Measurements from ENCODE around the gene FAM131B.

The FAM131B gene

DNA sequence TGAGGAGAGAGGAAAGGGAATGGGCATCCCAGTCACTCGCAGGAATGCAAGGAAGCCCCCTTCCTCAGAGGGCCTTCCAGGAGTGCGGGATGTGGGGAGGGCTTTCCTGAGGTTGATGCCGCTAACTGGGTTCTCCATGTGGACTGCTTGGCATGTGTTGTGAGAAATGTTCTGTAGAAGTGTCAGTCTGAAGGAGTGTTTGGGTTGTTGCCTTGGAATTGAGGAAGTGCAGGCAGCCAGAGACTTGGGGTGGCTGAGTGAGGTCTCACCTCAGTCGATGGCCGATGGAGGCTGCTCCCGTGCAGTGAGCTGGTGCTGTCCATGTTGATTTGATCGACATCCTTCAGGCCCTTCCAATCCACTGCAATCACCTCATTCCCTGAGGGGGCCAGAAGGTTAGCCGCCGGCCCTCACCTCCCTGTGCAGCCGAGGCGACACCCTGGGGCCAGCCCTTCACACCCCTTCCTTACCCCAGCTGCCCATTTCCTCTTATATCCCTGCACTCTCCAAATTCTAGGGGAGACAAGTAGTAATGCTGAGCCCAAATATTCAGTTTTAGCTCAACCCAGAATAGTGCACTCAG lies 2.7 kb downstream of the FAM131B start:
- DNase-seq (ENCODE audit: low spot score): no peak

DNA sequence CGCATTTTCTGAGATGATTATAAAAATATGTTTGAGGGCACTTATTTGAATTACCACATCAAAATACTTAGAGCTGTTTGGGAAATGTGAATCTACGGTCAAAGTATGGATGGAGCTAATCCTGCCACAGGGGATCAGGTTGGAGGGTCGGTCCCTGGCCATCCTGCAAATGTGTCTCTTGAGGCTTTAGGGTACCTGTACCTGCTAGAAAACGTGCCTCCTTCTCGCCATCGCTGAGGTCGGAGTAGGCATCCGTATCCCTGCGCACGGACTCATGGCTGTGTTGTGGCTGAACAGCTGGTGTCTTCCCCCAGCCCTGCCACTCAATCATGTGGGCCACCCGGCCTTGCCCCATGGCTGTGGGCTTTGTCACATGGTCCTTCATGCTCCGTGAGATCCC lies 3.9 kb downstream of the FAM131B start:
- no peak for DNase-seq (ENCODE audit: low spot score)

DNA sequence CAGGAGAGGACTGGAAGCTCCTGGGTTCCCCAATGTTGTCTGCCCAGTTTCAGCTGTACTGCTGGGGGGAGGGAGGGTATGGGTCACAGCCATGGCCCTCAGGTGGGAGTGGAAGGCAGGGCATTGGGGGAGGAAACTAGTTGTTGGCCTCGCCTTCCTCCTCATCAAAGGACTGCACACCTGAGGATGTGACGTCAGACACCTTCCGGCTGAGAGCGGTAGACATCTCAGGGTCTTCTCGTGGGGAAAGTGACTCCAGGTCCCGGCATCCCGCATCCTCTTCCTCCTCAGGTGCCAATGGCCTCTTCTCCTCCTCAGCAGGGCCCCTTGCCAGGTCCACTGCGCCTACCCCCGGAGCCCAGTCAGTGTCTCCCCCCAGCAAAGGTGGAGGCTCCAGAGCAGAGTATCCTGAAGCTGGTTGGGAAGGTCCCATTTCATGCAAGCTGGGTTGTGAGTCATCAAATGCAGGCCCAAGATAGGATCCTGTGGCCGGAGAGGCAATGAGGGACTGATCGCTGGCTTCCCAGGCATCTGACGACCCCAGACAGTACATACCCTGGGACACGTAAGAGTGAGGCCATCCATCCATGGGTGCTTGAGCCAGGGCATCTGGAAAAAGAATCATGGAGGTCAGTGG lies 6.0 kb downstream of the FAM131B start:
- no peak for DNase-seq (ENCODE audit: low spot score)

DNA sequence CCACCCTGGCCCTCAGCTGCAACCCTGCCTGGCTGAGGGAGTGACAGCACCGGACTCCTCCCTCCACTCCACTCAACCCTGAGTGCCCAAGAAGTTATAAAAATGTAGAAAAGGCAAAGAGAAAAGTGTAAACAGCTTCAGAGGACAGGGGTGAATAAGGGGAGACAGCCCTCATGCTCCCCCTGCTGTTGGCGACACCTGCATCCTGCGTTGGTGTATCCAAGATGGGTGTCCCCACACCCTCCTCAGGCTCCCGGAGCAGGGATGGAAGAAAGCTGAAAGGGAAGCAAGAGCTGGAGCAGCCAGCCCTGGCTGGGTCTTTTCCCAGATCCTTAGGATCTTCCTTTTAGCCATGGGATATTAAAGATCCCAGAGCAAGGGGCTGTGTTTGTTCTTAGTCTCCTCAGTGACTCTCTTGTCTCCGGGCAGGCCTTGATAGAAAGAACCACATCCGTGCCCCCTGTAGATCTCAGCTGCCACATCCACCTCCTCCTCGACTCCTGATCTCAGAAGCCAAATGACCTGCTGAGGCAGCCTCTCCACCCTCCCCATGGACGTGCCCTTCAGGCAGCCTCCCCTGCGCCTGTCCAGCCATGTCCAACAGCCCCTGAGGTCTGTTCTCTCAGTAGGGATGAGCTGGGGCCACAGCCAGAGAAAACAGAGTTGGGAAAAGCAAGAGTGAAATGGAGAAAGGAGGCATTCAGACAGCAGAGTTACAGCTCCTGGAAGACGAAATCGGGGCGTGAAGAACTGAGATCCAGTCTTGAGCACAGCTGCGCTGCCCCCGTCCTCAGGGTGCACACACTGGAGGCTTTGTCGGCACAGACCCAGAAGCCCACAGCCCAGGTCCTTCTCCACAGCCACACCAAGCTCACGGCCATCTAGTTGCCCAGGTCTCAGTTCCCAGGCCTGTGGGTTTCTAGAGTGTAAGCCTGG lies 6.8 kb downstream of the FAM131B start:
- no peak for DNase-seq (ENCODE audit: low spot score)

DNA sequence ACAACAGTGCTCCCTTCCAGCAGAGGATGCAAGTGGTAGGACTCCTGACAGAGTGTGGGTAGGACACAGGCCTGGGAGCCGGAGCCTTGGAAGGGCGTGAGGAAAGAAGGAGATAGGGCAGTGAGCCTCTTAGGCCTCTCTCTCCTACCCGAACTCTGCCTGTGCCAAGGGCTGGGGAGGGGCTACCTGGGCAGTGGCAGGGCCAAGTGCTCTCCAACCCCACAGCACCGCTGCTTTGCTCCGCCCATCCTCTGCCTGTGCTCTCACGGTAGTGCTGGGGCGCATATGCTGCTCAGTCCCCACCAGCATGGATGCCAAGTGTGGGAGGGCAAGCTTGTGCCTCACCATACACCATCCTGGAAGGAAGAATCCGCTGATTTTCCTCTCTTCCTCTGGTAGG lies 7.5 kb downstream of the FAM131B start:
- no peak for DNase-seq (ENCODE audit: low spot score)

DNA sequence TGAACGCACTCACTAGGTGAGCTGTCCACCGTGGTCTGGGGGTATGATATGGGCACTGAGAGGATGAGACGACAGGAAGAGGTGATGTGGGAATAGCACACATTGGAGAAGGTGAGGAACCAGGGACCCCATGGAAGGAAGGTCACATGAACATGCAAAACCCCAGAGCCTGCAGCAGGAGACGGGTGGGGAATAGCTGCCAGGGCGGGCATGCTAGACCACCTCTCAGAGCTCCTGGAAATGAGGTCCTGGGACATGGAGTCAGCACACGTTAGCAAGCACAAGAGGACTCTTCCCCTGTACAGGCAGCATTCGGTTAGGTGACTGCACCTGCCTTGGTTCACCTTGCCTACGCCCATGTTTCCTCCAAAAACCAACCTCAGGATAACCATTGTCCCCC lies 8.1 kb downstream of the FAM131B start:
- DNase-seq (ENCODE audit: low spot score): no peak

DNA sequence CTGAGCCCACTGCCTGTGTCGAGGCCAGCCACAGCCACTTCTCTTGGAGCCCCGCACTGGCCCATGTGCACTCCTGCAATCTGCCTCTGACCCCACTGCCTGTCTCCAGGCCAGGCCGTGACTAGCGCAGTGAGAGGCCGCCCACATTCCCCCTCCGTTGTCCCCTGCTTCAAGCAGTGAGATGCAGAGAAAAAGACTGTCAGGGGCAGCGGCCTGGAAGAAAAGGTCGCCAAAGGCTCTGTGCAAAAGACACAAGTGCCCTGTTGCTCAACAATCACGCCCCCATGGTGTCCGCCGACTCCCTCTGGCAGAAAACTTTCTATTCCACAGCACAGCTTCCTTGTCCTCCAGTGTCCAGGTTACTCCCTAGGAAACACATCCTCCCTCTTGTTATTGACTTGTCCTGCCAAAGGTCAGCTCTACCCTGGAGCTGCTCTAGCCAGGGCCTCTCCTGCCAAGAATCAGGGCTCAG lies 9.9 kb downstream of the FAM131B start:
- DNase-seq (ENCODE audit: low spot score): no peak

DNA sequence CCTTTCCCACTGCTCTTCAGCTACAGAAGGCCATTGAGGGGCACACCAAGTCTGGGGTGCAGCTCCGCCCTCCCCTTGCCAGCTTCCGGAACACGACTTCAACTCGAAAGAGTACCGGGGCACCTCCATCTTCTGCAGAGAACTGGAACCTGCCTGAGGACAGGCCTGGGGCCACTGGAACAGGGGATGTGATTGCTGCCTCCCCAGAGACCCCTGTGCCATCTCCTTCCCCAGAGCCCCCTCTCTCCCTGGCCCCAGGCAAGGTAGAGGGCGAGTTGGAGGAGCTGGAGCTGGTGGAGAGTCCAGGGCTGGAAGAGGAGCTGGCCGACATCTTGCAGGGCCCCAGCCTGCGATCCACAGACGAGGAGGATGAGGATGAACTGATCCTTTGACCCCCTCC lies 10.9 kb downstream of the FAM131B start:
- no peak for DNase-seq (ENCODE audit: low spot score)

DNA sequence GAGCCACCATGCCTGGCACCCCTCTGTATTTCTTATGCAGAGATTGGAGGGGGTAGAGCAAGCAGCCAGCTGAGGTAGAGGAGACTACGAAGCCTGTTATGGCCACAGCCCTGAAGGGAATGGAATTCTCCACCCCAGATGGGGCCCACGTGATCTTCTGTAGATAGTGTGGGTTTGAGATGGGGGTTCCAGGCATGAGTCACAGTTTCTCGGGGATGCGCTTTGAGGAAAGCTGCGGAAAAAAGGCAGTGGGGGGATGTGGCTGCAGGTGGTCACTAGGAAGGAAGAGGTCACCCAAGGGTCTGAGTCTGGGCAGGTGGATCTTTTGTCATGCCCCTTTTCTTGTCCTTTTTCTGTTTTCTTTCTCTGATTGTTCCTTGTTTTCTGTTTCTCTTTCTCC lies 11.5 kb downstream of the FAM131B start:
- DNase-seq (ENCODE audit: low spot score): no peak

DNA sequence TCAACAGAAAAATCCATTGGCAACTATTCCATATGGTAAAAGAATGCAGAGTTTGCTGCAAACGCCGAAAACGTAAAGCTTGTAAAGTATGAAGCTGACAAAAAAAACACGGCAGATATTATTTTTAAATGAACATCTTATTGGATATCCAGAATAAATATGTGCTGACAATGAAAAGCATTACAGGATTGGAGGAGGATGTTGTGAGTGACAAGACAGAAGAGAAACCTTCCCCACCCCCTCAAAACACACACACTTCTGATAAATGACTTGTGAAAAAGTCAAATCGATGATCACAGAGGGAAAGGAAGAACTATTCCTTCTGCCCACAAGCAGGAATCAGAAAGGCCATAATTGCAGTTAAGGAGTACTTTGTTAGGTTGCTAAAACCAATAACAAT lies 14.6 kb downstream of the FAM131B start:
- DNase-seq (ENCODE audit: low spot score): no peak

DNA sequence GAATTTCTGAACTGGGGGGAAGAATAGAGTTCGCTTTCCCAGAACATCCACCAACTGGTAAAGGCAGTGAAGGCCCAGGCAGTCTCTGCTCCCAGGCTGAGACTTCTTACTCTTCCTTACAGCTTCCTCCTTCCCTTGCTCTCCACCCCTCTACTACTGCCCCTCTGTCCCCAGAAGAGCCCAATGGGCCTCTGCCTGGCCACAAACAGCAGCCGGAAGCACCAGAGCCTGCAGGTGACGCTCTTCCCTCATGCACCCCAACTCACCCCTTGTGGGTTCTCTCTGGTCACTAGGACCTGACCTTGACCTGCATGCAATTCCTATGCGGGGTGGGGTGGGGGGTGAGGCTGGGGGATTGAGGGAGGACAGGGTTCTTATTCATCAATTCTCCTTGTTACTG lies 16.5 kb downstream of the FAM131B start:
- DNase-seq (ENCODE audit: low spot score): no peak

DNA sequence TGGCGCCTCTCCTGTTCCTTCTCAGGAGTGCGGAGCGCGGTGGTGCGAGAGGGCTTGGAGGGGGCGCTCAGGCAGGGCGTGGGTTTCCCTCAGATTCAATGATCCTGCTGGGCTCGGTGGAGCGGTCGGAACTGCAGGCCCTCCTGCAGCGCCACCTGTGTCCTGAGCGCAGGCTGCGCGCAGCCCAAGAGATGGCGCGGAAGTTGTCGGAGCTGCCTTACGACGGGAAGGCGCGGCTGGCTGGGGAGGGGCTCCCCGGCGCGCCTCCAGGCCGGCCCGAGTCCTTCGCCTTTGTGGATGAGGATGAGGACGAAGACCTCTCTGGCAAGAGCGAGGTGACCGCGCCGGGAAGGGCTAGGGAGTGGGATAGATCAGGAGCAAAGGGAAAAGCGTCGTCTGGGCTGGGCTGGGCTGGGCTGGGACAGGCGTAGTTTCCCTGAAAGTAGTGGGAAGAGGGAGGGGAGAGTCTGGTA lies 17.0 kb downstream of the FAM131B start:
- DNase-seq (ENCODE audit: low spot score): peak; percentile 59

DNA sequence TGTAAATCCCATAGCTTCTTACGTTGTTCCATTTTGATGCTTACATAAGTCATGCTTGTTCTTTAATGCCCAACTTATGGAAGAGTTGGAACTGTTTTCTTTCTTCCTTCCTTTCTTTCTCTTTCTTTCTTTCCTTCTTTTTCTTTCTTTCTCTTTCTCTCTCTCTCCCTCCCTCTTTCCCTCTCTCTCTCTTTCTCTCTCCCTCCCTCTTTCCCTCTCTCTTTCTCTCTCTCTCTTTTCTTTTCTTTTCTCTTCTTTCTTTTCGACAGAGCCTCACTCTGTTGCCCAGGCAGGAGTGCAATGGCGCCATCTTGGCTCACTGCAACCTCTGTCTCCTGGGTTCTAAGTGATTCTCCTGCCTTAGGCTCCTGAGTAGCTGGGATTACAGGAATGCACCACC lies 18.9 kb downstream of the FAM131B start:
- DNase-seq (ENCODE audit: low spot score): no peak

DNA sequence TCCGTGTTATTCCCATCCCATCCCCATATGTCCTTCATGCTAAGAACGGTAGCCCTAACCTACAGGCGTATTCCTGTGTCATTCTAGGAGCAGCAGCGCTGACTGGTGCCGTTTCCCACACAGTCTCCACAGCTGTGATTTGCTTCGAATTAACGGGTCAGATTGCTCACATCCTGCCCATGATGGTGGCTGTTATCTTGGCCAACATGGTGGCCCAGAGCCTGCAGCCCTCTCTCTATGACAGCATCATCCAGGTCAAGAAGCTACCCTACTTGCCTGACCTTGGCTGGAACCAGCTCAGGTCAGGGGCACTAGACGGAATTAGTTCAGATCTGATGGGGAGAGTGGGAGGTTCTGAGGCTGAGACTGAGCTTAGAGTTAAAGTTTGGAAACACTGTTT lies 20.7 kb downstream of the FAM131B start:
- DNase-seq (ENCODE audit: low spot score): no peak

DNA sequence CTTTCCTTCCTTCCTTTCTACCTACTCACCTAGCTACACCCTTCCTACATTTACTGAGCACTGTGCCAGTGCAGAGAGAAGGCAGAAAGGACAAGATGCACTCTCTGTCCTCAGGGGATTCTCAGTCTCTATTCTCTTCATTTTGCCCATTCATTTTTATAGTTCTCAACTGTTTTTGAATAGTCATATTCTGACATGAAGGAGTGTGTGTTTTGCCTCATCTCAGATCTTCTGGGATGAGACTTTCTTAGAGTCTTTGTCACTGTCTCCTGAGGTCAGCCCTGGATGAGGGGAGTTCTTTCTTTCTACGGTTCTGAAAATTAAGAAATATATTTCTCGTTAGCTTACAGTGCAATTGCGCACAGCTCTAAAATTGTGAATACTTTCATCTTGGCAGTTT lies 25.3 kb downstream of the FAM131B start:
- no peak for DNase-seq (ENCODE audit: low spot score)

DNA sequence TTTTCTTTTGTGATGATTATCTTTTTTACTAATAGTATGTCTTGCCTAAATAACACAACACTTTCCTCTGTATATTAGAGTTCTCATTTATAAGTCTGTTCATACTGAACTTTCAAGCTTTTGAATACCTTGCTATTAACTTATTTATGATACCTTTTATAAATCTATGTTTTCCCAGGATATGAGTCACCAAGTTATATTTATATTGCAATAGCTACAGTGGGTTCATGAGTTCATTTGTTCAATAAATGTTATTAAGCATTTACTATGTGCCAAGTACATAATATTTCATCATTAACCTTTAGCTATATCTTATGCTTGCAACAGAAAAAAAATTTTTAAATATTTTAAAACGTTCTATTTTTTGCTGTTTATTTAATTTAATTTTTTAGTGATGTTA lies 28.3 kb downstream of the FAM131B start:
- DNase-seq (ENCODE audit: low spot score): no peak

DNA sequence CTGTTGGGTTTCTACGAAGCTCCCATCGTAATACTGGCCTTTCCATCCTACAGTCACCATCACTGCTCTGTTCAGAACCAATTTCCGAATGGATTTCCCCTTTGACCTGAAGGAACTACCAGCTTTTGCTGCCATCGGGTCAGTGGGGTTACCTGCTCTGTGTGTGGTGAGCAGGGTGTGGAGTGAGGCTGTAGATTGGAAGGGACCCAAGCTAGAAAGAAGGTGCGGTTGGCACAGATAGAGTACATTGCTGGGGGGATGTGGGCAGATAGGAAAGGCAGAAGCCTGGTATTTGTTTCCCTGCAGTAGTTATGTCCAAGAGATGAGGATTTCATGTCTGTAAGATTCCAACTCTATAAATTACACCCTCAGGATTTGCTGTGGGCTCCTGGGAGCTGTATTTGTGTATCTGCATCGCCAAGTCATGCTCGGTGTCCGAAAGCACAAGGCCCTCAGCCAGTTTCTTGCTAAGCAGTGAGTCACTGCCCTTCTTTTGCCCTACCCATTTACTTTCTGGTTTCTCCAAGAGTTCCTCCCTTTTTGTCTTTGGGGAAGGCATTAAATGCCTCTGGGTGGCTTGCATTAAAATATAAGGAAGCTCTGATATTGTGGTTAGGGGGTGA lies 31.2 kb downstream of the FAM131B start:
- no peak for DNase-seq (ENCODE audit: low spot score)

DNA sequence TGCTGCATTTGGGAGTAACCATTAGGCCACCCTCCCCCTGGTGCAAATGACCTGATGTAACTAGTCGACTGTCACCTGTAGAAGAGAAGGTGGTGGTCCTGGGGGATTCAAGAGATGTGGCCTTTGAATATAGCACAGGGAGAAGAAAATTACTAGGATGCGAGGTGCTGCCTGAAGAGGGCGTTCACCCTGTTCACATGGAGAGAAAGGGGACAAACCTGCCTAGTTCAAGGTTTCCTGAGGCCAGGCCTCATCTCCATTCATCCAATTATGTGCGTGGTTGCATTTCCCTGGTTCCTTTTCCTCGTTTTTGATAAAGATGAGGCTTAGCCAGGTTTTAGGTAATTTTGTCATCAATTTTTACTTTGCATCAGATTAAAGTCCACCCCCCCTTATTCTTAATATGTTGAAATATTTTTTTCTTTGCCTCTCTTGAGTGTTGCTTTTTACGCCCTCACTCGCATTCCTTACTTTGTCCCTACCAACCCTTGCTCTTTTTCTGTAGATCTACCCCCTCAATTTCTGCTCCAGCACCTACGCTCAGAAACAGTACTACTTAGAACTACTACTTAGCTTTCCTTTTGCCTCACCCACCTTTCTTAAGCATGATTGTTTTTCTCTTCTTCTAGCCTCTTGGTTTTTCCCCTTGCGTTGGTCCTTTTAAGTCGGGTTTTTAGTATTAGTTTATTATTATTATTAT lies 32.9 kb downstream of the FAM131B start:
- DNase-seq (ENCODE audit: low spot score): no peak

DNA sequence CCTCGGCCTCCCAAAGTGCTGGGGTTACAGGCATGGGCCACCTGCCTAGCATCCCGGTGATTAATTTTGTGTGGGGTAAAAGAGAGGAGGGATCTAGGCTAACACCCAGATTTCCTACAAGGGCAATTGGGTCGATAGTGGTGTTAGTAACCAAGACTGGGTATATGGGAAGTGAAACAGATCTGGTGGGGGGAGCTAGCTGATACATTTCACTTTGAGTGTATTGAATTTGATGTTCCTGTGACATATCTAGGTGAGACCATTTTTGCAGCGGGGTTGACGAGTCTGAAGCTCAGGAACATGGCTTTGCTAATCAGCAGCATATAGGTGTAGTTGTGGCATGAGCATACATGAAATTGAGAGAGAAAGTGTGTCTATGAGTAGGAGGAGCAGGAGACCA lies 34.6 kb downstream of the FAM131B start:
- no peak for DNase-seq (ENCODE audit: low spot score)

DNA sequence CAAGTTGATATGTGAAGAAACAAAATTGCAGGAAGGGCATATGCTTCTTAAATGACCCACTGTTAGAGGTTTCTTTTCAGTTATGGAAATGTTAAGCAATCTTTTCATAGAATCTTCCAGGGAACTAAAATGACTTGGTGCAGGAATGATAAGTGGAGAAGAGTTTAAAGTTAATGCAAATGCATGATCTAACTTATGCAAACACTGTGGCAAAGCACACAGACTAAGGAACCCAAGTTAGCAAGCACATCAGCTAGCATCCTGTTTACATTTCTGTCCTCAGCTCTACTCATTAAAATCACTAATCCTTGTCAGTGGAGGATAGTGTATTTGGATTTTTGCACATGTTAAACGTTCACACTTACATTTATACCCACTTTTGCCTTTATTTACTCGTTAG lies 37.3 kb downstream of the FAM131B start:
- DNase-seq (ENCODE audit: low spot score): no peak

DNA sequence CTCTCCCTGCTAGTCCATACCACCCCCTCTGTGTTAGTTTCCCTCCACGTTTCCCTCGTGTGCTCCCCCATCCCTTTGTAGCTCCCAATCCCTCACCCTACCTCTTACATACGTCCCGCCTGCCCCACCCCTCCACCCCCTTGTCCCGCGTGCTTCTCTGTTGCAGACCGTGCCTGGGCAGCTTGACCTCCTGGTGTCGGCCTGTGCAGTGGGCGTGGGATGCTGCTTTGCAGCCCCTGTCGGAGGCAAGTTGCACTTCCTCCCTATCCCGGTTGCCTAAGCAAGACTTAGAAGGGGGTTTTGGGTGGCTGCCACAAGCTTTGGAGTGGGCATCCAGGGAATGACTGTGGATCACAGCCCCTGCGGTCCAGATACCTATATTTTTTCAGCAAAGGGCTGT lies 38.9 kb downstream of the FAM131B start:
- no peak for DNase-seq (ENCODE audit: low spot score)

Data from activated CD4-positive, alpha-beta T cell treated with anti-CD3 and anti-CD28 coated beads, Interleukin-2, Interleukin-4, amounts not matched to agents 100 ng/mL and 50 ng/mL, durations not matched to agents 16 hours and 8 hours (primary cell).